Neural cell (in vitro differentiated cells): ENCODE results near the gene ITPRIP. TPM values are rescaled to one million over a fixed set of nuclear protein-coding genes. Genes with fewer than 3 reads are reported as not detected.

Source experiments
- H2AFZ ChIP-seq: fragments of 200-600, 300-800 bp; sonication (generic), shearing (Covaris generic); 2 replicates; pipeline ENCODE4 v1.6.0; 2014; ENCODE audit warnings: low read depth, mild to moderate bottlenecking, antibody characterized with exemption, low read length, moderate library complexity
- H3F3A ChIP-seq: fragments of 200-600 bp; shearing (Covaris generic); 2 replicates; pipeline ENCODE4 v1.6.1; 2016; ENCODE audit warnings: mild to moderate bottlenecking, moderate library complexity, mixed read lengths, antibody characterized with exemption, low read length; ENCODE audit not compliant: insufficient read depth, poor library complexity, severe bottlenecking
- H3K27ac ChIP-seq: fragments of 200-600, 300-800 bp; sonication (generic), shearing (Covaris generic); 2 replicates; pipeline ENCODE4 v1.5.1; 2014; ENCODE audit warnings: mild to moderate bottlenecking, low read length, moderate library complexity
- H3K27me3 ChIP-seq: fragments of 300-800, 200-600 bp; sonication (generic), shearing (Covaris generic); 2 replicates; pipeline ENCODE4 v1.6.0; 2014; ENCODE audit warnings: mild to moderate bottlenecking, low read depth, low read length, moderate library complexity; ENCODE audit not compliant: insufficient read depth
- H3K36me3 ChIP-seq: fragments of 300-800, 200-600 bp; sonication (generic), shearing (Covaris generic); 2 replicates; pipeline ENCODE4 v1.5.1; 2014; ENCODE audit warnings: mild to moderate bottlenecking, antibody characterized with exemption, low read length, moderate library complexity; ENCODE audit not compliant: insufficient read depth
- H3K4me2 ChIP-seq: fragments of 300-800, 200-600 bp; sonication (generic), shearing (Covaris generic); 2 replicates; pipeline ENCODE4 v1.6.0; 2014; ENCODE audit warnings: mild to moderate bottlenecking, low read length
- H3K4me3 ChIP-seq: fragments of 300-800, 200-600 bp; sonication (generic), shearing (Covaris generic); 2 replicates; pipeline ENCODE4 v1.5.1; 2014; ENCODE audit warnings: mild to moderate bottlenecking, low read length, moderate library complexity
- H3K79me2 ChIP-seq: fragments of 200-600 bp; shearing (Covaris generic); replicated peaks from 2 replicates; pipeline ENCODE4 v1.6.0; 2014; ENCODE audit warnings: mild to moderate bottlenecking, low read length, moderate library complexity; ENCODE audit not compliant: insufficient read depth
- H3K9ac ChIP-seq: fragments of 300-800, 200-600 bp; sonication (generic), shearing (Covaris generic); 2 replicates; pipeline ENCODE4 v1.6.1; 2016; ENCODE audit warnings: mild to moderate bottlenecking, low read length, mixed read lengths
- H3K9me2 ChIP-seq: fragments of 200-600 bp; shearing (Covaris generic); 2 replicates; pipeline ENCODE4 v1.6.1; 2016; ENCODE audit warnings: mild to moderate bottlenecking, low read length, mixed read lengths; ENCODE audit not compliant: insufficient read depth
- H3K9me3 ChIP-seq: fragments of 200-600, 300-800 bp; sonication (generic), shearing (Covaris generic); 2 replicates; pipeline ENCODE4 v1.6.1; 2016; ENCODE audit warnings: mild to moderate bottlenecking, mixed run types, low read length, moderate library complexity, mixed read lengths
- H4K20me1 ChIP-seq: fragments of 200-600 bp; shearing (Covaris generic); 2 replicates; pipeline ENCODE4 v1.6.1; 2016; ENCODE audit warnings: mild to moderate bottlenecking, mixed run types; ENCODE audit not compliant: insufficient read depth
- EP300 ChIP-seq: fragments of 450-650 bp; conservative IDR thresholded peaks from 2 replicates; pipeline ENCODE4 v1.6.1; 2014; ENCODE audit warnings: antibody characterized with exemption, mild to moderate bottlenecking, moderate library complexity; ENCODE audit not compliant: poor library complexity, severe bottlenecking
- EZH2 ChIP-seq: fragments of 200-600, 300-800 bp; shearing (Covaris generic), sonication (generic); IDR thresholded peaks from 2 replicates; pipeline ENCODE4 v1.6.1; 2014; ENCODE audit warnings: antibody characterized with exemption, low read length, borderline replicate concordance, mild to moderate bottlenecking; ENCODE audit not compliant: insufficient read depth, poor library complexity, severe bottlenecking
- MXI1 ChIP-seq: fragments of 450-650 bp; conservative IDR thresholded peaks from 2 replicates; pipeline ENCODE4 v1.6.1; 2014; ENCODE audit warnings: antibody characterized with exemption, mild to moderate bottlenecking; ENCODE audit not compliant: poor library complexity, severe bottlenecking
- POLR2AphosphoS5 ChIP-seq: IDR thresholded peaks from 2 replicates; pipeline ENCODE4 v1.6.1; 2012
- RAD21 ChIP-seq: fragments of 450-650 bp; conservative IDR thresholded peaks from 2 replicates; pipeline ENCODE4 v1.6.1; 2014; ENCODE audit warnings: antibody characterized with exemption, mild to moderate bottlenecking, moderate library complexity
- SMC3 ChIP-seq: fragments of 450-650 bp; conservative IDR thresholded peaks from 2 replicates; pipeline ENCODE4 v1.6.1; 2014; ENCODE audit warnings: antibody characterized with exemption, mild to moderate bottlenecking, moderate library complexity; ENCODE audit not compliant: poor library complexity
- TAF1 ChIP-seq: IDR thresholded peaks from 2 replicates; pipeline ENCODE4 v1.6.1; 2012; ENCODE audit warnings: low read depth
- polyA plus RNA-seq: library from polyadenylated mRNA; depleted of rRNA; stranded (reverse); fragments of >200 nt; gene quantifications from 2 replicates; pipeline ENCODE4 v1.2.3, GENCODE V29; 2014
- TF ChIP-seq, protein P1 (sequence below): IDR thresholded peaks from 2 replicates; pipeline ENCODE4 v1.6.1; 2012; ENCODE audit warnings: borderline replicate concordance
- TF ChIP-seq, protein P2 (sequence below): fragments of 450-650 bp; IDR thresholded peaks from 2 replicates; pipeline ENCODE4 v1.5.1; 2014; ENCODE audit warnings: antibody characterized with exemption, mild to moderate bottlenecking, moderate library complexity; ENCODE audit not compliant: poor library complexity, severe bottlenecking

Gene ITPRIP
- polyA plus RNA-seq, 1 donor from 2014 or later, result 1.5 TPM

DNA sequence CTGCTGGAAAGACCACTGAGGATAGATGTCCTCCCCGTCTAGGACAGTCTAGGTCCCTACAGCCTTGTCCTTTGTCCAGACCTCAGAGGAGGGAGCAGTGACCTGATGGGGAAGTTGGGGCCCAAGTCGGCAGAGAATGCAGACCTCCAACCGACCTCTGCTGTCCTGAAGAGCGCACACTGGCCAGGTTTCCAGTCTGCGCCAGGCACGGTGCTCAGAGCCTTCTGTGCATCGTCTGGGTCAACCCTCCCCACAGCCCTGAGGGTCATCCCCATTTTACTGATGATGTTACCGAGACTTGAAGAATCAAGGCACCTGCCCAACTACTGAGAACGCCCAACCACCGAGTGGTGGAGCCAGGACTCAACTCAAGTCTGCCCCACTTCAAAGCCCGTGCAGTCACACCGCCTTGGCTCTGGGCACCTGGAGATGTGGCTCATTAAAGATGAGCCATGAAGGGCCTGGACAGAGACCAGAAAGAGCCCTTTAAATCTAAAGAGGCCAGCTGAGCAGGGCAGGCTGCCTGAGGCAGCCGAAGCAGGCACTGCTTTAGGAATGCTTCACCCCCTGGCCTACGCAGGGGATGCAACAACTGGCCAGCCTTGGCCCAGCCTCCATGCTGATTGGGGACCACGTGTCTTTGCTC lies 4.4 kb downstream of the ITPRIP start:
- no peak overlapping the region for H3K27ac ChIP-seq
- H3K4me3 ChIP-seq, result no peak overlapping the region
- no peaks in the 10 kb centered on the region for H3K9me2 ChIP-seq
- H3K9ac ChIP-seq, result no peak overlapping the region
- no peaks in the 10 kb centered on the region for H3K36me3 ChIP-seq
- no peaks in the 10 kb centered on the region for H3K9me3 ChIP-seq
- no peaks in the 10 kb centered on the region for H3K79me2 ChIP-seq
- no peak for TF ChIP-seq RAD21
- no peak for TF ChIP-seq SMC3
- TF ChIP-seq, protein P1, sequence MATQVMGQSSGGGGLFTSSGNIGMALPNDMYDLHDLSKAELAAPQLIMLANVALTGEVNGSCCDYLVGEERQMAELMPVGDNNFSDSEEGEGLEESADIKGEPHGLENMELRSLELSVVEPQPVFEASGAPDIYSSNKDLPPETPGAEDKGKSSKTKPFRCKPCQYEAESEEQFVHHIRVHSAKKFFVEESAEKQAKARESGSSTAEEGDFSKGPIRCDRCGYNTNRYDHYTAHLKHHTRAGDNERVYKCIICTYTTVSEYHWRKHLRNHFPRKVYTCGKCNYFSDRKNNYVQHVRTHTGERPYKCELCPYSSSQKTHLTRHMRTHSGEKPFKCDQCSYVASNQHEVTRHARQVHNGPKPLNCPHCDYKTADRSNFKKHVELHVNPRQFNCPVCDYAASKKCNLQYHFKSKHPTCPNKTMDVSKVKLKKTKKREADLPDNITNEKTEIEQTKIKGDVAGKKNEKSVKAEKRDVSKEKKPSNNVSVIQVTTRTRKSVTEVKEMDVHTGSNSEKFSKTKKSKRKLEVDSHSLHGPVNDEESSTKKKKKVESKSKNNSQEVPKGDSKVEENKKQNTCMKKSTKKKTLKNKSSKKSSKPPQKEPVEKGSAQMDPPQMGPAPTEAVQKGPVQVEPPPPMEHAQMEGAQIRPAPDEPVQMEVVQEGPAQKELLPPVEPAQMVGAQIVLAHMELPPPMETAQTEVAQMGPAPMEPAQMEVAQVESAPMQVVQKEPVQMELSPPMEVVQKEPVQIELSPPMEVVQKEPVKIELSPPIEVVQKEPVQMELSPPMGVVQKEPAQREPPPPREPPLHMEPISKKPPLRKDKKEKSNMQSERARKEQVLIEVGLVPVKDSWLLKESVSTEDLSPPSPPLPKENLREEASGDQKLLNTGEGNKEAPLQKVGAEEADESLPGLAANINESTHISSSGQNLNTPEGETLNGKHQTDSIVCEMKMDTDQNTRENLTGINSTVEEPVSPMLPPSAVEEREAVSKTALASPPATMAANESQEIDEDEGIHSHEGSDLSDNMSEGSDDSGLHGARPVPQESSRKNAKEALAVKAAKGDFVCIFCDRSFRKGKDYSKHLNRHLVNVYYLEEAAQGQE, result no peak
- TF ChIP-seq EP300, result no peak
- TF ChIP-seq, protein P2, sequence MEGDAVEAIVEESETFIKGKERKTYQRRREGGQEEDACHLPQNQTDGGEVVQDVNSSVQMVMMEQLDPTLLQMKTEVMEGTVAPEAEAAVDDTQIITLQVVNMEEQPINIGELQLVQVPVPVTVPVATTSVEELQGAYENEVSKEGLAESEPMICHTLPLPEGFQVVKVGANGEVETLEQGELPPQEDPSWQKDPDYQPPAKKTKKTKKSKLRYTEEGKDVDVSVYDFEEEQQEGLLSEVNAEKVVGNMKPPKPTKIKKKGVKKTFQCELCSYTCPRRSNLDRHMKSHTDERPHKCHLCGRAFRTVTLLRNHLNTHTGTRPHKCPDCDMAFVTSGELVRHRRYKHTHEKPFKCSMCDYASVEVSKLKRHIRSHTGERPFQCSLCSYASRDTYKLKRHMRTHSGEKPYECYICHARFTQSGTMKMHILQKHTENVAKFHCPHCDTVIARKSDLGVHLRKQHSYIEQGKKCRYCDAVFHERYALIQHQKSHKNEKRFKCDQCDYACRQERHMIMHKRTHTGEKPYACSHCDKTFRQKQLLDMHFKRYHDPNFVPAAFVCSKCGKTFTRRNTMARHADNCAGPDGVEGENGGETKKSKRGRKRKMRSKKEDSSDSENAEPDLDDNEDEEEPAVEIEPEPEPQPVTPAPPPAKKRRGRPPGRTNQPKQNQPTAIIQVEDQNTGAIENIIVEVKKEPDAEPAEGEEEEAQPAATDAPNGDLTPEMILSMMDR, result no peak
- no peak for TF ChIP-seq EZH2
- no peak for TF ChIP-seq TAF1
- TF ChIP-seq POLR2AphosphoS5, result no peak
- no peak for TF ChIP-seq MXI1
- H3K27me3 ChIP-seq, result peaks cover 28% of the 10 kb centered on the region
- no peaks in the 10 kb centered on the region for H4K20me1 ChIP-seq
- H3F3A ChIP-seq, result no peaks in the 10 kb centered on the region
- H3K4me2 ChIP-seq, result no peak overlapping the region
- no peak overlapping the region for H2AFZ ChIP-seq

DNA sequence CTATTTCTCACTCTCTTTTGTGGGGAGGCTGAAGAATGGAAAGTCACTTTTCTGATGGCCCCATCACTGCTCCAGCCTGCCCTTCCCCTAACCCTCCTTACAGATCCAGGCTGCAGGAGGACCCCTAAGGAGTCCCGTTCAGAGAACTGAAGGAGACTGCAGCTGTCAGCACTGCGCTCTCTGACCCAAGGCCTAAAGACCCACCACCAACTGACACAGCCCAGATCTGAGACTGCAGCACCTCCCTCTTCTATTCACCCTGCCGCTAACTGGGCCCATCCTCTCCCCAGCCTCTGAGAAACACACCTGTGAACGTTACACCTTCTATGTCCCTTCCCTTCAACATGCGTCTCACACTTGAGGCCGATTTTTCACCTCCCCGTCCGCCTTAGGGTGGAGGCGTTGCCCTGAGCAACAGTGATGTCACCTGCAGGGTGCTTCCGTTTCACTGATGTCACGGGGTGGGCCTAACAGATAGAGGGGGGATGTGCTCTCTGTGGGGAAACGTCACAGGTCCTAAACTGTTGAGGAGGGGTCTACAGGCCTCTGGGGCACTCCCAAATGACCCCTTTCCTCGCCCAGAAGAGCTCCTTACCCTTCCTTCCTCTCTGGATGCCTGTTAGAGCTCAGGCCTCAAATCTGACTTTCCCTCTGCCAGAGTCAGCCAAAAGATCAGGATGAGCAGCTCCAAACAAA lies 5.1 kb downstream of the ITPRIP start:
- Histone ChIP-seq H3F3A (no peaks in the 10 kb centered on the region), H3K27ac (no peak overlapping the region), H4K20me1 (no peaks in the 10 kb centered on the region), H2AFZ (no peak overlapping the region), H3K9me3 (no peaks in the 10 kb centered on the region), H3K36me3 (no peaks in the 10 kb centered on the region), H3K4me3 (no peak overlapping the region), H3K79me2 (peaks cover under 1% of the 10 kb centered on the region), H3K27me3 (peaks cover 23% of the 10 kb centered on the region), H3K9me2 (no peaks in the 10 kb centered on the region), H3K4me2 (no peak overlapping the region), H3K9ac (no peak overlapping the region)
- no peak for TF ChIP-seq TAF1
- TF ChIP-seq EZH2, result no peak
- TF ChIP-seq RAD21, result no peak
- TF ChIP-seq, protein P2, result no peak
- TF ChIP-seq EP300, result no peak
- no peak for TF ChIP-seq SMC3
- TF ChIP-seq POLR2AphosphoS5, result no peak
- TF ChIP-seq, protein P1, result no peak
- TF ChIP-seq MXI1, result no peak
